BLaER1 treated with 17β-estradiol and CSF1 and Interleukin-3, amounts not matched to agents 10 nM and 100 nM (cell line): ENCODE measurements around the gene ADGRG3.

Source experiments
- H3K27ac ChIP-seq, 11 experiments: shearing (Covaris generic); formaldehyde crosslinking; 2 replicates each; pipeline ENCODE4 v1.8.1; 2022
- H3K27me3 ChIP-seq, 11 experiments: shearing (Covaris generic); formaldehyde crosslinking; 2 replicates each; pipeline ENCODE4 v1.8.1; 2022
- H3K36me3 ChIP-seq, 11 experiments: shearing (Covaris generic); formaldehyde crosslinking; 2 replicates each; pipeline ENCODE4 v1.8.1; 2022
- H3K4me1 ChIP-seq, 10 experiments: shearing (Covaris generic); formaldehyde crosslinking; 2 replicates each; pipeline ENCODE4 v1.8.1; 2022
- H3K4me2 ChIP-seq, 11 experiments: shearing (Covaris generic); formaldehyde crosslinking; 2 replicates each; pipeline ENCODE4 v1.8.1; 2022
- H3K4me3 ChIP-seq, 10 experiments: shearing (Covaris generic); formaldehyde crosslinking; 2 replicates each; pipeline ENCODE4 v1.8.1; 2022
- H3K9ac ChIP-seq, 11 experiments: shearing (Covaris generic); formaldehyde crosslinking; 2 replicates each; pipeline ENCODE4 v1.8.1; 2022
- H3K9me3 ChIP-seq, 11 experiments: shearing (Covaris generic); formaldehyde crosslinking; replicated peaks in 1 of 11; 2 replicates each; pipeline ENCODE4 v1.8.1; 2022
- H4K20me1 ChIP-seq, 11 experiments: shearing (Covaris generic); formaldehyde crosslinking; 2 replicates each; pipeline ENCODE4 v1.8.1; 2022
- Cebpa-rat ChIP-seq, 11 experiments: shearing (Covaris generic); IDR thresholded peaks; 2 replicates each; pipeline ENCODE4 v1.8.1; 2022

ADGRG3 gene

DNA sequence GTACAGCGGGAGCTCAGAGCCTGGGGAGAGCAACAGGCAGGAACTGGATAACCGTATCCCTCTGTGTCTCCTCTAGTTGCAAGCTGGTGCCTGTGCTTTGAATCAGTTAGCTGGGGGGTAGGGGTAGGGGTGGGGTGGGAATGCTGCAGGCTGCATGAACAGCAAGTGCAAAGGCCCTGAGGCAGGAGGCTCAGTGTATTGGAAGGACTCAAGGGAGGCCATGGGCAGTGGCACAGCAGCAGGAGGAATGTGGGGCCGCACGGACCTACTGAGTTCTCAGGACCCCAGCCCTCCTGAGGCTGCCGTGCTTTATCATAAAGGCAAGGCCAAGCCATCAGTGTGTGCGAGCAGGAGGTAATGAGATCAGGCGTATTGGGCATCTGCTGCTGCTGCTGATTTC, 70.7 kb downstream of the ADGRG3 start:
- Histone ChIP-seq H3K4me1 (peaks cover 23 to 86% (median 79%) of the 10 kb centered on the region in 10 experiments), H3K27me3 (no peaks in the 10 kb centered on the region), H4K20me1 (peaks cover 0 to 3% (median 0%) of the 10 kb centered on the region in 11 experiments; a peak in 3 of 22 replicates), H3K4me2 (peak overlapping the region in 3 of 11 experiments; percentile 8 to 31 (median 13); a peak in 2 of 22 replicates), H3K36me3 (peaks cover 6 to 69% (median 37%) of the 10 kb centered on the region in 11 experiments; a peak in 18 of 22 replicates), H3K4me3 (no peak overlapping the region), H3K9ac (peak overlapping the region in 7 of 11 experiments; percentile 1 to 48 (median 36); a peak in 4 of 22 replicates), H3K9me3 (peaks cover 0 to 1% (median 0%) of the 10 kb centered on the region in 11 experiments; a peak in 1 of 22 replicates), H3K27ac (no peak overlapping the region)
- no peak for TF ChIP-seq Cebpa-rat (IDR thresholded peaks at IDR 0.05)
